GM12865 (cell line): ENCODE measurements around the gene CCDC184.
"Not testable (repeated sequence)": the region's sequence is repeated elsewhere in the genome, so short reads cannot be mapped to it uniquely, and the experiment has no call there.

Source experiments
- DNase-seq: peaks from one replicate; pipeline ENCODE4 v3.0.0; 2010; ENCODE audit warnings: low read depth
- H3K4me3 ChIP-seq: 2 replicates; pipeline ENCODE4 v1.5.1; 2011; ENCODE audit warnings: mild to moderate bottlenecking, low read depth, low read length, control low read depth
- CTCF ChIP-seq: IDR thresholded peaks from 2 replicates; pipeline ENCODE4 v1.5.1; 2011; ENCODE audit warnings: low read length, control low read depth, low read depth, inconsistent platforms; ENCODE audit not compliant: insufficient read depth; ENCODE audit errors: missing control alignments

The CCDC184 gene

GRCh38 chr12:48183091-48183875 lies at the start of gene CCDC184:
Gene CCDC184 (plus strand): TSS chr12:48183644. CDS start chr12:48184123, 479 bp downstream.
- TF ChIP-seq CTCF = peak; percentile 51
- DNase-seq = peak; percentile 81
- H3K4me3 ChIP-seq = peak within 1 kb of the TSS; percentile 75

- no peak for TF ChIP-seq CTCF
- no peak for DNase-seq
- H3K4me3 ChIP-seq = no peak overlapping the region
Observed at GRCh38 chr12:48135027-48135426, 48.4 kb upstream of the CCDC184 start.

GRCh38 chr12:48142818-48143674 lies 40.4 kb upstream of the CCDC184 start:
- H3K4me3 ChIP-seq = no peak overlapping the region
- TF ChIP-seq CTCF = no peak
- no peak for DNase-seq

- TF ChIP-seq CTCF = no peak
- no peak for DNase-seq
- H3K4me3 ChIP-seq = no peak overlapping the region
Observed at GRCh38 chr12:48143898-48144297, 39.5 kb upstream of the CCDC184 start.

- H3K4me3 ChIP-seq = no peak overlapping the region
- DNase-seq = no peak
- no peak for TF ChIP-seq CTCF
Observed at GRCh38 chr12:48145981-48146380, 37.5 kb upstream of the CCDC184 start.

- no peak overlapping the region for H3K4me3 ChIP-seq
- no peak for TF ChIP-seq CTCF
- DNase-seq = peak; percentile 16
Observed at GRCh38 chr12:48151103-48151771, 32.2 kb upstream of the CCDC184 start.

GRCh38 chr12:48155786-48156185 lies 27.7 kb upstream of the CCDC184 start:
- DNase-seq, H3K4me3 ChIP-seq: not testable (repeated sequence)
